H9 (cell line): ENCODE data around the gene POLR1C. TPM values are rescaled to one million over a fixed set of nuclear protein-coding genes. Genes with fewer than 3 reads are reported as not detected.

ENCODE experiments used
- DNase-seq: peaks from one replicate; pipeline ENCODE4 v3.0.0-alpha.2; 2017
- H2AFZ ChIP-seq: one replicate; pipeline ENCODE4 v1.6.1; 2013; ENCODE audit warnings: mild to moderate bottlenecking, low read length, control low read depth, moderate library complexity
- H2AK5ac ChIP-seq: 2 replicates; pipeline ENCODE4 v1.6.1; 2013; ENCODE audit warnings: low read length, control low read depth, mixed read lengths; ENCODE audit not compliant: insufficient read length
- H2BK120ac ChIP-seq: one replicate; pipeline ENCODE4 v1.6.1; 2013; ENCODE audit warnings: low read depth, mild to moderate bottlenecking, low read length, control low read depth, inconsistent platforms; ENCODE audit not compliant: poor library complexity, severe bottlenecking
- H2BK12ac ChIP-seq: 2 replicates; pipeline ENCODE4 v1.6.1; 2013; ENCODE audit warnings: low read length, control low read depth, mixed read lengths, low read depth; ENCODE audit not compliant: insufficient read length
- H2BK15ac ChIP-seq: 2 replicates; pipeline ENCODE4 v1.6.1; 2013; ENCODE audit warnings: low read depth, low read length, control low read depth
- H2BK20ac ChIP-seq: one replicate; pipeline ENCODE4 v1.6.1; 2013; ENCODE audit warnings: low read depth, mild to moderate bottlenecking, low read length, control low read depth, inconsistent platforms; ENCODE audit not compliant: poor library complexity, severe bottlenecking
- H2BK5ac ChIP-seq: 2 replicates; pipeline ENCODE4 v1.6.1; 2013; ENCODE audit warnings: low read length, control low read depth, mixed read lengths; ENCODE audit not compliant: insufficient read length
- H3K14ac ChIP-seq: 2 replicates; pipeline ENCODE4 v1.6.1; 2013; ENCODE audit warnings: low read length, control low read depth; ENCODE audit not compliant: insufficient read depth
- H3K18ac ChIP-seq: 2 replicates; pipeline ENCODE4 v1.6.1; 2013; ENCODE audit warnings: low read depth, mild to moderate bottlenecking, mixed read lengths, low read length, control low read depth; ENCODE audit not compliant: insufficient read length
- H3K23ac ChIP-seq: 2 replicates; pipeline ENCODE4 v1.6.1; 2013; ENCODE audit warnings: low read length, control low read depth, mixed read lengths, low read depth; ENCODE audit not compliant: insufficient read length
- H3K23me2 ChIP-seq: 2 replicates; pipeline ENCODE4 v1.6.1; 2013; ENCODE audit warnings: low read depth, mild to moderate bottlenecking, mixed read lengths, low read length, control low read depth; ENCODE audit not compliant: insufficient read length, poor library complexity, severe bottlenecking
- H3K27ac ChIP-seq: 2 replicates; pipeline ENCODE4 v1.5.1; 2013; ENCODE audit warnings: low read length, control low read depth, mixed read lengths, low read depth; ENCODE audit not compliant: insufficient read length
- H3K27me3 ChIP-seq: 2 replicates; pipeline ENCODE4 v1.6.1; 2013; ENCODE audit warnings: low read length, control low read depth, inconsistent platforms; ENCODE audit not compliant: insufficient read depth
- H3K4ac ChIP-seq: 2 replicates; pipeline ENCODE4 v1.6.1; 2013; ENCODE audit warnings: low read depth, mild to moderate bottlenecking, control low read depth, inconsistent platforms, low read length, moderate library complexity
- H3K4me1 ChIP-seq: 2 replicates; pipeline ENCODE4 v1.6.1; 2013; ENCODE audit warnings: low read length, control low read depth, inconsistent platforms; ENCODE audit not compliant: insufficient read depth
- H3K4me2 ChIP-seq: 2 replicates; pipeline ENCODE4 v1.6.1; 2013; ENCODE audit warnings: low read length, control low read depth, mixed read lengths; ENCODE audit not compliant: insufficient read length, insufficient read depth
- H3K56ac ChIP-seq: 2 replicates; pipeline ENCODE4 v1.6.1; 2013; ENCODE audit warnings: low read depth, mild to moderate bottlenecking, mixed read lengths, low read length, control low read depth; ENCODE audit not compliant: insufficient read length
- H3K79me1 ChIP-seq: 2 replicates; pipeline ENCODE4 v1.6.1; 2013; ENCODE audit warnings: low read depth, mild to moderate bottlenecking, moderate library complexity, low read length, control low read depth, inconsistent platforms; ENCODE audit not compliant: insufficient read depth, poor library complexity, severe bottlenecking
- H3K79me2 ChIP-seq: 2 replicates; pipeline ENCODE4 v1.6.1; 2013; ENCODE audit warnings: low read length, control low read depth, inconsistent platforms; ENCODE audit not compliant: insufficient read depth
- H3K9ac ChIP-seq: 2 replicates; pipeline ENCODE4 v1.6.1; 2013; ENCODE audit warnings: low read length, control low read depth, mixed read lengths; ENCODE audit not compliant: insufficient read length; ENCODE audit errors: extremely low read depth
- H3K9me3 ChIP-seq: one replicate; pipeline ENCODE4 v1.6.1; 2013; ENCODE audit warnings: low read depth, low read length, inconsistent platforms; ENCODE audit not compliant: control insufficient read depth
- H3T11ph ChIP-seq: one replicate; pipeline ENCODE4 v1.6.1; 2013; ENCODE audit warnings: mild to moderate bottlenecking, low read length, control low read depth, inconsistent platforms
- H4K20me1 ChIP-seq: one replicate; pipeline ENCODE4 v1.6.1; 2013; ENCODE audit not compliant: control insufficient read depth, insufficient read length, insufficient read depth
- H4K5ac ChIP-seq: 2 replicates; pipeline ENCODE4 v1.6.1; 2013; ENCODE audit warnings: low read depth, mild to moderate bottlenecking, mixed read lengths, low read length, control low read depth; ENCODE audit not compliant: insufficient read length
- H4K8ac ChIP-seq: replicated peaks from 2 replicates; pipeline ENCODE4 v1.6.1; 2013; ENCODE audit warnings: low read length, control low read depth, mixed read lengths, low read depth; ENCODE audit not compliant: insufficient read length
- H4K91ac ChIP-seq: 2 replicates; pipeline ENCODE4 v1.6.1; 2013; ENCODE audit warnings: low read depth, mild to moderate bottlenecking, moderate library complexity, mixed read lengths, low read length, control low read depth; ENCODE audit not compliant: insufficient read length
- H3K27ac Mint-ChIP-seq, 3 experiments: 2 replicates in 2 of 3; 3 replicates in 1 of 3; pipeline ENCODE4 v1.8.0; 2020 to 2021; ENCODE audit warnings: mixed read lengths in 3 of 3, mild to moderate bottlenecking in 1 of 3, moderate library complexity in 1 of 3
- H3K27me3 Mint-ChIP-seq: 2 replicates; pipeline ENCODE4 v1.8.0; 2021; ENCODE audit warnings: low read depth, mild to moderate bottlenecking, moderate library complexity, mixed read lengths
- H3K36me3 Mint-ChIP-seq, 3 experiments: 2 replicates in 2 of 3; 3 replicates in 1 of 3; pipeline ENCODE4 v1.8.0; 2020 to 2021; ENCODE audit warnings: low read depth in 3 of 3, mixed read lengths in 3 of 3; ENCODE audit not compliant: insufficient read depth in 1 of 3
- H3K4me1 Mint-ChIP-seq, 2 experiments: 2 replicates each; pipeline ENCODE4 v1.8.0; 2020; ENCODE audit warnings: mixed read lengths in 2 of 2
- H3K4me3 Mint-ChIP-seq, 2 experiments: 2 replicates in 1 of 2; 3 replicates in 1 of 2; pipeline ENCODE4 v1.8.0; 2020 to 2021; ENCODE audit warnings: mild to moderate bottlenecking in 2 of 2, mixed read lengths in 2 of 2, moderate library complexity in 1 of 2
- H3K9me3 Mint-ChIP-seq, 2 experiments: 2 replicates in 1 of 2; 3 replicates in 1 of 2; pipeline ENCODE4 v1.8.0; 2020; ENCODE audit warnings: mild to moderate bottlenecking in 2 of 2, mixed read lengths in 2 of 2, moderate library complexity in 1 of 2
- CTCF ChIP-seq: fragments of 200-600 bp; sonication (generic); conservative IDR thresholded peaks from 3 replicates; pipeline ENCODE4 v1.8.0; 2021; ENCODE audit warnings: antibody characterized with exemption, mild to moderate bottlenecking
- WGBS: extraction: QIAGEN DNeasy Blood & Tissue Kit; methylation state at CpG from one replicate; pipeline ENCODE4 v1.1.7; 2013; ENCODE audit warnings: missing lambda C conversion rate, low lambda C conversion rate, mixed read lengths; ENCODE audit not compliant: insufficient read length; ENCODE audit errors: extremely low coverage; 5-methylcytosine and 5-hydroxymethylcytosine counted together
- total RNA-seq: library from RNA; stranded (reverse); gene quantifications from 2 replicates; pipeline ENCODE4 v1.2.1, GENCODE V29; 2021

POLR1C gene
- total RNA-seq, 1 experiment from 2014 or later = 75.8 TPM

- Mint-ChIP-seq H3K9me3 (no peaks in the 10 kb centered on the region), H3K27me3 (peaks cover 6% of the 10 kb centered on the region), H3K4me3 (no peak overlapping the region), H3K4me1 (peaks cover 12 to 17% of the 10 kb centered on the region in 2 experiments), H3K27ac (no peak overlapping the region), H3K36me3 (no peaks in the 10 kb centered on the region)
- no peak overlapping the region for H2BK15ac ChIP-seq
- no peak overlapping the region for H2BK5ac ChIP-seq
- no peaks in the 10 kb centered on the region for H3K79me1 ChIP-seq
- no peak for TF ChIP-seq CTCF
- H3K18ac ChIP-seq = no peak overlapping the region
- no peak for DNase-seq
- no peak overlapping the region for H4K5ac ChIP-seq
- H3T11ph ChIP-seq = no peak overlapping the region
- H3K9ac ChIP-seq = no peak overlapping the region
- H3K79me2 ChIP-seq = no peaks in the 10 kb centered on the region
- H2AFZ ChIP-seq = no peak overlapping the region
- H3K14ac ChIP-seq = no peak overlapping the region
- no peak overlapping the region for H2BK12ac ChIP-seq
- H3K23me2 ChIP-seq = no peaks in the 10 kb centered on the region
- no peak overlapping the region for H3K4me2 ChIP-seq
- H2BK20ac ChIP-seq = no peak overlapping the region
- no peak overlapping the region for H3K27ac ChIP-seq
- no peak overlapping the region for H2BK120ac ChIP-seq
- H3K4ac ChIP-seq = no peak overlapping the region
- H4K20me1 ChIP-seq = no peaks in the 10 kb centered on the region
- H3K4me1 ChIP-seq = peaks cover 3% of the 10 kb centered on the region; the same call in 1 of the 2 replicates
- no peak overlapping the region for H2AK5ac ChIP-seq
- H4K8ac ChIP-seq = no peak overlapping the region
- H3K56ac ChIP-seq = no peak overlapping the region
- no peak overlapping the region for H4K91ac ChIP-seq
- no peaks in the 10 kb centered on the region for H3K9me3 ChIP-seq
- no peak overlapping the region for H3K23ac ChIP-seq
- WGBS = no CpG with 5 or more reads among the region's 4 CpGs
- no peaks in the 10 kb centered on the region for H3K27me3 ChIP-seq
Measured at GRCh38 chr6:43468240-43468639, 48.6 kb upstream of the POLR1C start.
